Measurements from ENCODE around the gene CNTN4.

The CNTN4 gene

DNA sequence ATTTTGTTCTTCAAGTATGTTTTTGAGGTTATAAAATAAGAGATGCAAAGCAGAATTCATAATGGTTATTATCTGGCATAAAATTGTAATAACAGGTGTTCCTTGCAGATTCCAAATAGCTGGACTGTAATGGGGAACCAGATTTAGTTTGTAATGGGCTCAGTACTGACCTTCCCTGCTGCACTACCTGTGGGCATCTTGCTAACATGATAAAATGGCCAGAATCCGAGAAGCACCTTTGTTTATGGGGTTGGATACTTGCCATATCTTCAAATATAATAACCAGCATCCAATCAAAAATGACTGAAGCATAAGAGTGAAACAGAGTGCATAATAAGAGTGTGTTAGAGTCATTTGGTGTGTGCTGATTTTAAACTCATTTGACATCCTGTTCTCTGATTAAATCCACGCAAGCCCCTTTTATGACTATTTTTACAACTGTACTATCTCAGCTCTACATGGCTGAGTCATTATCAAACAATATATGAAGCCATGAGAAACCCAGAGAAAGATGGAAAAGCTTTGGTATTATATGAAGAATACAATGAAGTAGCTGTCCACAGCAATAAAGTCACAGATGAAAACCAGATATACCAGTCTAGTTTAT lies 292.4 kb downstream of the CNTN4 start:
- no peak for DNase-seq
- no peak overlapping the region for H3K9ac ChIP-seq (ENCODE audit: low read length)
- TF ChIP-seq, protein P1, sequence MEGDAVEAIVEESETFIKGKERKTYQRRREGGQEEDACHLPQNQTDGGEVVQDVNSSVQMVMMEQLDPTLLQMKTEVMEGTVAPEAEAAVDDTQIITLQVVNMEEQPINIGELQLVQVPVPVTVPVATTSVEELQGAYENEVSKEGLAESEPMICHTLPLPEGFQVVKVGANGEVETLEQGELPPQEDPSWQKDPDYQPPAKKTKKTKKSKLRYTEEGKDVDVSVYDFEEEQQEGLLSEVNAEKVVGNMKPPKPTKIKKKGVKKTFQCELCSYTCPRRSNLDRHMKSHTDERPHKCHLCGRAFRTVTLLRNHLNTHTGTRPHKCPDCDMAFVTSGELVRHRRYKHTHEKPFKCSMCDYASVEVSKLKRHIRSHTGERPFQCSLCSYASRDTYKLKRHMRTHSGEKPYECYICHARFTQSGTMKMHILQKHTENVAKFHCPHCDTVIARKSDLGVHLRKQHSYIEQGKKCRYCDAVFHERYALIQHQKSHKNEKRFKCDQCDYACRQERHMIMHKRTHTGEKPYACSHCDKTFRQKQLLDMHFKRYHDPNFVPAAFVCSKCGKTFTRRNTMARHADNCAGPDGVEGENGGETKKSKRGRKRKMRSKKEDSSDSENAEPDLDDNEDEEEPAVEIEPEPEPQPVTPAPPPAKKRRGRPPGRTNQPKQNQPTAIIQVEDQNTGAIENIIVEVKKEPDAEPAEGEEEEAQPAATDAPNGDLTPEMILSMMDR (IDR thresholded peaks at IDR 0.05; ENCODE audit: low read length) = no peak
- TF ChIP-seq EZH2phosphoT487 (IDR thresholded peaks at IDR 0.05; ENCODE audit: low read length) (no peak), EZH2 (optimal IDR thresholded peaks at IDR 0.05; ENCODE audit: low read depth, low read length) (no peak)
- no peak overlapping the region for H3K27ac ChIP-seq (ENCODE audit: low read length)
- no peaks in the 10 kb centered on the region for H3K9me3 ChIP-seq (replicated peaks; ENCODE audit: insufficient read depth, low read length)
- no peaks in the 10 kb centered on the region for H3K27me3 ChIP-seq (replicated peaks; ENCODE audit: insufficient read depth, low read length)
- no peak overlapping the region for H2AFZ ChIP-seq (ENCODE audit: low read length)
- H3F3A ChIP-seq (ENCODE audit: insufficient read depth, low read length) = no peaks in the 10 kb centered on the region
- no peaks in the 10 kb centered on the region for H3K36me3 ChIP-seq (replicated peaks; ENCODE audit: insufficient read depth, low read length)
- H3K79me2 ChIP-seq (ENCODE audit: low read length) = no peaks in the 10 kb centered on the region
- no peaks in the 10 kb centered on the region for H4K20me1 ChIP-seq (ENCODE audit: insufficient read depth, low read length)
- H3K4me3 ChIP-seq (ENCODE audit: low read length) = no peak overlapping the region
- no peak overlapping the region for H3K4me2 ChIP-seq (ENCODE audit: low read depth, low read length)
- no peaks in the 10 kb centered on the region for H3K4me1 ChIP-seq (ENCODE audit: low read length)
- H3K9me2 ChIP-seq (replicated peaks; ENCODE audit: insufficient read depth, low read length) = no peaks in the 10 kb centered on the region

DNA sequence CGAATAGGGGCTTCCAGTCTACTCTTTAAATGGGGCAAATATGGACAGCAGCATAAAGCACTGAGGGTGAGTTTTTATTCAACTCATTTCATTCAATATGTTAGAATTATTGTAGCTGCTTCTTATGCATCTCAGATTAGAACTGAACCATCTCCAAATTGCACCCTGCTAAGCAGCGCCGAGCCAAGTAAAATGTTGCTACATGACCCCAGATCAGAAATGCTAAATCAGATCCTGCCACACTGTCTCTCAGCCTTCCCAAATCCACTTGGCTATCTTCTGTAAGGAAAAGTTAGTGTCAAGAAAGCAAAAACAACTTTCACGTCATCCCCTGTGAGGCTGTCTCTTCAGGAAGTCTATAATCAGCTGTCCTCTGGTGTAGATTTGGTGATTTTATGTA lies 293.2 kb downstream of the CNTN4 start:
- Histone ChIP-seq H3F3A (ENCODE audit: insufficient read depth, low read length) (no peaks in the 10 kb centered on the region), H3K27me3 (replicated peaks; ENCODE audit: insufficient read depth, low read length) (no peaks in the 10 kb centered on the region), H4K20me1 (ENCODE audit: insufficient read depth, low read length) (no peaks in the 10 kb centered on the region), H3K4me3 (ENCODE audit: low read length) (no peak overlapping the region), H3K9ac (ENCODE audit: low read length) (no peak overlapping the region), H2AFZ (ENCODE audit: low read length) (no peak overlapping the region), H3K4me1 (ENCODE audit: low read length) (no peaks in the 10 kb centered on the region), H3K27ac (ENCODE audit: low read length) (no peak overlapping the region), H3K9me2 (replicated peaks; ENCODE audit: insufficient read depth, low read length) (no peaks in the 10 kb centered on the region), H3K9me3 (replicated peaks; ENCODE audit: insufficient read depth, low read length) (no peaks in the 10 kb centered on the region), H3K4me2 (ENCODE audit: low read depth, low read length) (no peak overlapping the region), H3K79me2 (ENCODE audit: low read length) (no peaks in the 10 kb centered on the region), H3K36me3 (replicated peaks; ENCODE audit: insufficient read depth, low read length) (no peaks in the 10 kb centered on the region)
- DNase-seq = no peak
- TF ChIP-seq EZH2phosphoT487 (IDR thresholded peaks at IDR 0.05; ENCODE audit: low read length) = no peak
- TF ChIP-seq EZH2 (optimal IDR thresholded peaks at IDR 0.05; ENCODE audit: low read depth, low read length) = no peak
- TF ChIP-seq, protein P1 (IDR thresholded peaks at IDR 0.05; ENCODE audit: low read length) = no peak

DNA sequence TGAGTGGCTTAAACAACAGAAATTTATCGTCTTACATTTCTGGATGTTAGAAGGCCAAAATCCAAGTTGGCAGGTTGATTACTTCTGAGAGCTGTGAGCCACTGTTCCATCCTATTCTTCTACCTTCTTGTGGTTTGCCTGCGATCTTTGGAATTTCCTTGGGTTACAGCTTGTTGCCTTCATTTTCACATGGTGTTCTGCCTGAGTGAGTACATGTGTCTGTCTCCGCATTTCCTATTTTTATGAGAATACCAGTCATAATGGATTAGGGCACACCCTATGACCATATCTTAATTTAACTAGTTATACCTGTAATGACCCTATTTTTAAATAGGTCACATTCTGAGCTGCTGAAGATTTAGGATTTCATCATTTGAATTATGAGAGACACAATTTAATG lies 294.3 kb downstream of the CNTN4 start:
- H3K4me2 ChIP-seq (ENCODE audit: low read depth, low read length) = no peak overlapping the region
- H3K9me2 ChIP-seq (replicated peaks; ENCODE audit: insufficient read depth, low read length) = no peaks in the 10 kb centered on the region
- no peak overlapping the region for H3K9ac ChIP-seq (ENCODE audit: low read length)
- no peak overlapping the region for H3K4me3 ChIP-seq (ENCODE audit: low read length)
- no peak overlapping the region for H2AFZ ChIP-seq (ENCODE audit: low read length)
- no peaks in the 10 kb centered on the region for H3K27me3 ChIP-seq (replicated peaks; ENCODE audit: insufficient read depth, low read length)
- no peak overlapping the region for H3K27ac ChIP-seq (ENCODE audit: low read length)
- no peak for DNase-seq
- no peaks in the 10 kb centered on the region for H3K4me1 ChIP-seq (ENCODE audit: low read length)
- no peaks in the 10 kb centered on the region for H3K9me3 ChIP-seq (replicated peaks; ENCODE audit: insufficient read depth, low read length)
- TF ChIP-seq, protein P1 (IDR thresholded peaks at IDR 0.05; ENCODE audit: low read length) = no peak
- TF ChIP-seq EZH2phosphoT487 (IDR thresholded peaks at IDR 0.05; ENCODE audit: low read length) (no peak), EZH2 (optimal IDR thresholded peaks at IDR 0.05; ENCODE audit: low read depth, low read length) (no peak)
- H3F3A ChIP-seq (ENCODE audit: insufficient read depth, low read length) = no peaks in the 10 kb centered on the region
- H3K79me2 ChIP-seq (ENCODE audit: low read length) = no peaks in the 10 kb centered on the region
- no peaks in the 10 kb centered on the region for H4K20me1 ChIP-seq (ENCODE audit: insufficient read depth, low read length)
- no peaks in the 10 kb centered on the region for H3K36me3 ChIP-seq (replicated peaks; ENCODE audit: insufficient read depth, low read length)
